GM19035 (cell line): ENCODE results near the gene MDFI.

Experiments used
- ATAC-seq: cut with Tn5 transposase; IDR thresholded peaks from one replicate; pipeline ENCODE4 v1.9.1; 2021; ENCODE audit not compliant: unreplicated experiment

MDFI gene

GRCh38 chr6:41684311-41685180 lies 46.3 kb downstream of the MDFI start:
- ATAC-seq, result no peak

DNA sequence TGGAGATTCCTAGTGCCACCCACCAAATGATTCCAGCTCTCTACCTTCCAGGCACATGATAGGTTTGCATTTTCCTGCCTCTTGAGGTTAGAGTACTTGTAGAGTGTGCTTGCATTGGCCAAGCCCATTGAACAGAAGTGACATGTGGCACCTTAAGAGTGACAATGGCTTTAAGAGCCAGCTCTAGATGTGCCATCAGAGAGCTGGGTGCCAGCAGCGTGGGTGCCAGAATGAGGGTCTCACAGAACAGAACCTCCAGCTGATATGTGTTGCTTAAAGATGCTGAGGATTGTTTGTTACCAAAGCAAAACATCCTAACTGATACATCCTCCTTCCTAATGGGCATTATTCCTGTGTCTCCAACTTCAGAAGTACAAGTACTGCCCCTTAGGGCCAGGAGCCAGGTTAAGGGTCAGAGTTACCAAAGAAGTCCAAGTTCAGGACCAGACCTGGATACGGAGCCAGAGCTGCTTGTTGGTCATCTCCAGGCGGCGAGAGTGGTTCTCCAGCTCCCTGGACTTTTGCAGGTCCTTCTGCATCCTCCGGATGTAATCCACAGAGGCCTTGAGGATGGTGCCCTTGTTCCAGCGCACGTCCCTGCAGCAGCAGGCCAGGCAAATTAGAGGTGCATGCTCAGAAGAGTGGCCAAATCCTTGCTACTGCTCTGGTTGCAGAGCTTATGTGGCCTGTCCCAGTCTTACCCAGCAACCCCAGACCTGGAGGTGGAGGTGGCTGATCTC lies 47.5 kb downstream of the MDFI start:
- ATAC-seq, result no peak

- no peak for ATAC-seq
Measured at GRCh38 chr6:41687501-41688175, 49.4 kb downstream of the MDFI start.

- ATAC-seq, result no peak
Measured at GRCh38 chr6:41688256-41688965, 50.1 kb downstream of the MDFI start.

- ATAC-seq, result no peak
Measured at GRCh38 chr6:41689171-41690008, 51.1 kb downstream of the MDFI start.

- ATAC-seq, result no peak
Measured at GRCh38 chr6:41690541-41691330, 52.5 kb downstream of the MDFI start.

- ATAC-seq, result no peak
Measured at GRCh38 chr6:41691426-41692079, 53.3 kb downstream of the MDFI start.

GRCh38 chr6:41692080-41692675 lies 53.9 kb downstream of the MDFI start:
- ATAC-seq, result no peak

GRCh38 chr6:41692730-41693129 lies 54.5 kb downstream of the MDFI start:
- ATAC-seq, result no peak

- no peak for ATAC-seq
Measured at GRCh38 chr6:41693281-41694240, 55.3 kb downstream of the MDFI start.

DNA sequence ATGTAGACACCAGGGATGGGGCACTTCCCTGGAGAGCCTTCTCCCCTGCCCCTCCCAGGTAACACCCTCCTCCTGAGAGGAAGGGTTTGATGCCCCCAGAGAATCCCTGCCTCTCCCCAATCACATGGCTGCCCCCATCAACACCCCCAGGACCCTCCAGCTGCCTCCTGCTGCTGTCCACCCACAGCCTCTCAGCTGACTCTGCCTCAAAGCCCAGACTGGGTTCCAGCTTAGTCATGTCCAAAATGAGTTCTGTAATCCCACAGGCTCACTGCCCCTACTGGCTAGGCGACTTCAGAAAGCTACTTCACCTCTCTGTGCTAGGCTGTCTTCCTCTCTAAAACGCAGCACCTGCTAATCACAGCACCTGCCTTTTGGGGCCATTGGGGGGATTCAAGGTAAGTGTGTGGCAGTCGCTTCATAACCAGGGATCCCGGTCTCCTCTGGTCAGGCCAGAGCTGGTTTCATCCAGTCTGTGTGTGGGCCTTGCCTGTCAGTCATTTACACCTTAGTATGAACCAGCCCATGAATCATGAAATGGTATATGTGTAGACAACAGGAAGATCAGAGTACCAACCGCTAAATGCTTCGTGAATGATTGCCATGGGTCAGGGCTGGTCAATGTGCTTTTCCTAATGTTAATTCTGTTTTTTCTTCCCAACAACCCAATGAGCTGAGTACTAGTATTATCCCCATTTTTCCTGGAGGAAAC lies 56.7 kb downstream of the MDFI start:
- no peak for ATAC-seq

DNA sequence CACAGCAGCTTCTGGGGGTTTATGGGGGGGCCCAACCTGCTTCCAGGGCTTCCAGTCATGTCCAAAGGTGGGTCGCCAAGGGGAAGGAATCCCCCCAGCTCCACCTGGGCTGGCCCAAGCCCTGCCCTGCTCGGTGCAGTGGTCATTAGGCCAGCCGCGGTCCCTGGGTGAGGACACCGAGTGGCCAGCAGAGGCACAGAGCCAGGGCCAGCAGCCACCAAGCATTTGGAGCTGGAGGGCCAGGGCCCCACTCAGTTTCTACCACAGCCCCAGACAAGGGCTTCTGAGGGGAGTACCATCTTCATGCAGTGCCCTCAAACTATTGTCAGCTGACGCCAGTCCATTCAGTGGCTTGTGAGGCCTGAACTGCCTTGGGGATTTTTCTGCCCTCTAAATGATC lies 57.6 kb downstream of the MDFI start:
- no peak for ATAC-seq

GRCh38 chr6:41696788-41697187 lies 58.5 kb downstream of the MDFI start:
- no peak for ATAC-seq

- no peak for ATAC-seq
Measured at GRCh38 chr6:41697861-41698781, 59.9 kb downstream of the MDFI start.

GRCh38 chr6:41699063-41699462 lies 60.8 kb downstream of the MDFI start:
- ATAC-seq, result no peak
